CD14-positive monocyte (primary cell): ENCODE results near the gene SELPLG. TPM values are rescaled to one million over a fixed set of nuclear protein-coding genes. Genes with fewer than 3 reads are reported as not detected.
A peak's percentile ranks its signal among the peaks of the same experiment; 100 is the strongest.

Source experiments
- DNase-seq, 3 donors: peaks; one replicate each; pipeline ENCODE4 v3.0.0-alpha.2; 2011 to 2022
- H2AFZ ChIP-seq: 2 replicates; pipeline ENCODE4 v1.6.0; 2012; ENCODE audit warnings: mild to moderate bottlenecking, low read depth, low read length, inconsistent platforms; ENCODE audit not compliant: insufficient read depth, poor library complexity, severe bottlenecking
- H3K27ac ChIP-seq, 2 donors: 1 replicate in 1 of 2; 2 replicates in 1 of 2; pipeline ENCODE4 v1.5.1; 2012 to 2013; ENCODE audit warnings: low read length in 2 of 2, control low read depth in 1 of 2, inconsistent platforms in 1 of 2, low read depth in 1 of 2, mild to moderate bottlenecking in 1 of 2
- H3K27me3 ChIP-seq, 2 donors: one replicate each; pipeline versions ENCODE4 v1.6.0 to v1.6.1; 2011 to 2013; ENCODE audit warnings: low read length in 2 of 2; ENCODE audit not compliant: control insufficient read depth in 2 of 2, insufficient read depth in 2 of 2
- H3K36me3 ChIP-seq, 2 donors: replicated peaks in 1 of 2; 1 replicate in 1 of 2; 2 replicates in 1 of 2; pipeline versions ENCODE4 v1.5.1 to v1.6.1; 2012 to 2013; ENCODE audit warnings: low read length in 2 of 2, control low read depth in 1 of 2, inconsistent platforms in 1 of 2, mild to moderate bottlenecking in 1 of 2; ENCODE audit not compliant: insufficient read depth in 2 of 2, control insufficient read depth in 1 of 2
- H3K4me1 ChIP-seq, 2 donors: 1 replicate in 1 of 2; 2 replicates in 1 of 2; pipeline versions ENCODE4 v1.5.1 to v1.6.1; 2012 to 2013; ENCODE audit warnings: low read length in 2 of 2, control low read depth in 1 of 2, inconsistent platforms in 1 of 2, mild to moderate bottlenecking in 1 of 2, moderate library complexity in 1 of 2; ENCODE audit not compliant: insufficient read depth in 2 of 2, control insufficient read depth in 1 of 2
- H3K4me2 ChIP-seq: replicated peaks from 2 replicates; pipeline ENCODE3; 2012; ENCODE audit warnings: low read length, moderate library complexity, mild to moderate bottlenecking; ENCODE audit not compliant: poor library complexity, severe bottlenecking; ENCODE audit errors: extremely low read depth
- H3K4me3 ChIP-seq, 3 experiments: fragments of 200-600 bp in 1 of 3; sonication (generic) in 1 of 3; replicated peaks in 1 of 3; 1 replicate in 2 of 3; 2 replicates in 1 of 3; pipeline ENCODE4 v1.5.1; 2011 to 2013; ENCODE audit warnings: low read length in 3 of 3, mild to moderate bottlenecking in 3 of 3, control low read depth in 2 of 3, low read depth in 2 of 3, inconsistent platforms in 1 of 3, moderate library complexity in 1 of 3
- H3K79me2 ChIP-seq: 2 replicates; pipeline ENCODE4 v1.6.0; 2012; ENCODE audit warnings: mild to moderate bottlenecking, control low read depth, inconsistent platforms, low read length, moderate library complexity; ENCODE audit not compliant: insufficient read depth
- H3K9ac ChIP-seq: 2 replicates; pipeline ENCODE4 v1.6.0; 2017; ENCODE audit warnings: low read length, mild to moderate bottlenecking; ENCODE audit not compliant: insufficient read depth, poor library complexity, severe bottlenecking
- H3K9me3 ChIP-seq, 2 donors: replicated peaks in 1 of 2; 1 replicate in 1 of 2; 2 replicates in 1 of 2; pipeline versions ENCODE4 v1.5.1 to v1.6.1; 2012 to 2013; ENCODE audit warnings: low read length in 2 of 2, control low read depth in 1 of 2; ENCODE audit not compliant: control insufficient read depth in 1 of 2, insufficient read depth in 1 of 2
- H4K20me1 ChIP-seq: 2 replicates; pipeline ENCODE4 v1.6.0; 2012; ENCODE audit warnings: mild to moderate bottlenecking, low read length, control low read depth, moderate library complexity; ENCODE audit not compliant: insufficient read depth
- H3K27ac Mint-ChIP-seq, 7 donors: one replicate each; pipeline ENCODE4 v1.8.0; 2020; ENCODE audit warnings: mild to moderate bottlenecking in 7 of 7, mixed read lengths in 7 of 7, moderate library complexity in 6 of 7, inconsistent platforms in 2 of 7
- H3K27me3 Mint-ChIP-seq, 3 donors: one replicate each; pipeline ENCODE4 v1.8.0; 2021 to 2022; ENCODE audit warnings: low read depth in 3 of 3, mild to moderate bottlenecking in 3 of 3, mixed read lengths in 3 of 3, moderate library complexity in 3 of 3, inconsistent platforms in 1 of 3
- H3K36me3 Mint-ChIP-seq, 2 donors: one replicate each; pipeline ENCODE4 v1.8.0; 2020; ENCODE audit warnings: mixed read lengths in 2 of 2, inconsistent platforms in 1 of 2, mild to moderate bottlenecking in 1 of 2
- H3K4me1 Mint-ChIP-seq: one replicate; pipeline ENCODE4 v1.8.0; 2020; ENCODE audit warnings: mild to moderate bottlenecking, mixed read lengths
- H3K4me3 Mint-ChIP-seq, 2 donors: one replicate each; pipeline ENCODE4 v1.8.0; 2020; ENCODE audit warnings: mild to moderate bottlenecking in 2 of 2, mixed read lengths in 2 of 2, moderate library complexity in 1 of 2
- H3K9me3 Mint-ChIP-seq, 7 donors: one replicate each; pipeline ENCODE4 v1.8.0; 2020 to 2022; ENCODE audit warnings: mixed read lengths in 7 of 7, mild to moderate bottlenecking in 6 of 7, moderate library complexity in 6 of 7, inconsistent platforms in 2 of 7
- CTCF ChIP-seq: fragments of 200-600 bp; IDR thresholded peaks from one replicate; pipeline ENCODE4 v1.8.0; 2022; ENCODE audit warnings: antibody characterized with exemption, mild to moderate bottlenecking
- WGBS: methylation state at CpG from one replicate; pipeline ENCODE4 v1.1.5; 2013; ENCODE audit warnings: missing lambda C conversion rate; ENCODE audit not compliant: insufficient coverage; 5-methylcytosine and 5-hydroxymethylcytosine counted together
- intact Hi-C, 2 donors: fragments of 100-400 bp; cut with micrococcal nuclease; formaldehyde crosslinking; loops; one replicate each; pipeline versions ENCODE4 v1.15.0 to v1.15.1; 2023
- polyA plus RNA-seq, 3 donors: library from polyadenylated mRNA; depleted of rRNA in 1 of 3; unstranded in 2 of 3; stranded (reverse) in 1 of 3; fragments of 300-500 nt in 2 of 3; fragments of >200 nt in 1 of 3; fragmentation: Illumina TruSeq in 2 of 3; gene quantifications; 1 replicate in 2 of 3; 2 replicates in 1 of 3; pipeline ENCODE4 v1.2.3, GENCODE V29; 2012 to 2021

The SELPLG gene
- polyA plus RNA-seq, 3 donors: 193 to 349 (median 247) TPM

GRCh38 chr12:108622921-108623514 lies 10.7 kb downstream of the SELPLG start:
- Mint-ChIP-seq H3K36me3 (peaks cover 73 to 84% of the 10 kb centered on the region in 2 donors), H3K27ac (peak overlapping the region; percentile 92 to 100 (median 97)), H3K27me3 (no peaks in the 10 kb centered on the region), H3K4me1 (peaks cover 48% of the 10 kb centered on the region), H3K9me3 (peaks cover 0 to 2% (median 0%) of the 10 kb centered on the region in 7 donors), H3K4me3 (no peak overlapping the region)
- Histone ChIP-seq H4K20me1 (peaks cover 89% of the 10 kb centered on the region), H3K9me3 (no peaks in the 10 kb centered on the region), H3K4me2 (no peak overlapping the region), H3K79me2 (peaks cover 95% of the 10 kb centered on the region), H3K27me3 (no peaks in the 10 kb centered on the region), H3K9ac (peak overlapping the region; percentile 44), H2AFZ (no peak overlapping the region), H3K27ac (peak overlapping the region; percentile 84 to 90), H3K4me3 (no peak overlapping the region), H3K4me1 (peaks cover 42 to 55% of the 10 kb centered on the region in 2 donors), H3K36me3 (peaks cover 53 to 76% of the 10 kb centered on the region in 2 donors)
- no peak for DNase-seq
- 97% methylated on average over 11 of the region's 14 CpGs for WGBS
- TF ChIP-seq CTCF: no peak
- intact Hi-C loops: loop anchor here (10.0 kb wide), 2 partner anchors 308 to 472 kb away; partner anchors contain the start of genes ALKBH2 (in 1 of the 2) and UNG (in 1 of the 2)

- peaks cover 74 to 83% of the 10 kb centered on the region in 2 donors for H3K36me3 Mint-ChIP-seq
- peak overlapping the region; percentile 44 for H3K9ac ChIP-seq
Observed at GRCh38 chr12:108622421-108622820, 11.3 kb downstream of the SELPLG start.

More at GRCh38 chr12:108622421-108622820, 11.3 kb downstream of the SELPLG start:
- Histone ChIP-seq H3K4me3 (no peak overlapping the region), H3K27ac (peak overlapping the region; percentile 84 to 90), H3K27me3 (no peaks in the 10 kb centered on the region), H4K20me1 (peaks cover 89% of the 10 kb centered on the region), H3K36me3 (peaks cover 50 to 72% of the 10 kb centered on the region in 2 donors), H2AFZ (no peak overlapping the region), H3K79me2 (peaks cover 91% of the 10 kb centered on the region), H3K9me3 (no peaks in the 10 kb centered on the region), H3K4me1 (peaks cover 40 to 55% of the 10 kb centered on the region in 2 donors), H3K4me2 (no peak overlapping the region)
- WGBS: 50% methylated on average over 2 of the region's 4 CpGs
- Mint-ChIP-seq H3K9me3 (peaks cover 0 to 2% (median 0%) of the 10 kb centered on the region in 7 donors), H3K4me1 (peaks cover 47% of the 10 kb centered on the region), H3K27ac (peak overlapping the region; percentile 92 to 100 (median 97)), H3K4me3 (peak overlapping the region in 1 of 2 donors; percentile 62), H3K27me3 (no peaks in the 10 kb centered on the region)
- peak; percentile 81 to 92 (median 85) for DNase-seq
- no peak for TF ChIP-seq CTCF
- intact Hi-C loops: loop anchor here (10.0 kb wide), 2 partner anchors 308 to 472 kb away; partner anchors contain the start of genes ALKBH2 (in 1 of the 2) and UNG (in 1 of the 2)
